Common myeloid progenitor, CD34-positive (primary cell): Measurements from ENCODE around the gene SPECC1.
A peak's percentile ranks its signal among the peaks of the same experiment; 100 is the strongest.
"Not testable (repeated sequence)": the region's sequence is repeated elsewhere in the genome, so short reads cannot be mapped to it uniquely, and the experiment has no call there.

Source experiments
- CTCF ChIA-PET: fragments of 350-600 bp; sonication (Branson Sonifier 250); formaldehyde crosslinking; loops from one replicate; lab custom pipeline; 2021; ENCODE audit warnings: antibody characterized with exemption; lab: Charles Lee
- POLR2A ChIA-PET: fragments of 350-600 bp; sonication (Branson Sonifier 250); formaldehyde crosslinking; loops from one replicate; lab custom pipeline; 2021; ENCODE audit warnings: antibody characterized with exemption; lab: Charles Lee
- DNase-seq, 3 donors: peaks; one replicate each; pipeline versions ENCODE4 v3.0.0 to v3.0.0-alpha.2; 2013
- H3K27ac ChIP-seq, 2 experiments: 1 replicate in 1 of 2; 2 replicates in 1 of 2; pipeline ENCODE4 v1.7.0; 2013; ENCODE audit warnings: inconsistent platforms in 2 of 2, low read length in 2 of 2, mild to moderate bottlenecking in 2 of 2, low read depth in 1 of 2, moderate library complexity in 1 of 2; ENCODE audit not compliant: severe bottlenecking in 2 of 2, insufficient read depth in 1 of 2, poor library complexity in 1 of 2
- H3K27me3 ChIP-seq, 5 experiments: replicated peaks in 2 of 5; 1 replicate in 3 of 5; 2 replicates in 2 of 5; pipeline versions ENCODE4 v1.6.1 to v1.7.0; 2013; ENCODE audit warnings: low read length in 4 of 5, mild to moderate bottlenecking in 2 of 5, moderate library complexity in 2 of 5, inconsistent platforms in 1 of 5; ENCODE audit not compliant: insufficient read depth in 5 of 5, control insufficient read depth in 4 of 5
- H3K36me3 ChIP-seq, 4 experiments: 1 replicate in 2 of 4; 2 replicates in 2 of 4; pipeline versions ENCODE4 v1.6.1 to v1.7.0; 2013; ENCODE audit warnings: low read length in 3 of 4, control low read depth in 1 of 4, mild to moderate bottlenecking in 1 of 4; ENCODE audit not compliant: control insufficient read depth in 4 of 4, insufficient read depth in 4 of 4
- H3K4me1 ChIP-seq, 4 experiments: 1 replicate in 3 of 4; 2 replicates in 1 of 4; pipeline versions ENCODE4 v1.6.1 to v1.7.1; 2013; ENCODE audit warnings: low read length in 3 of 4, mild to moderate bottlenecking in 3 of 4, control low read depth in 1 of 4, inconsistent platforms in 1 of 4, moderate library complexity in 1 of 4; ENCODE audit not compliant: control insufficient read depth in 4 of 4, insufficient read depth in 4 of 4; ENCODE audit errors: control extremely low read depth in 1 of 4
- H3K4me3 ChIP-seq, 7 experiments: 1 replicate in 4 of 7; 2 replicates in 3 of 7; pipeline versions ENCODE4 v1.5.1 to v1.7.0; 2013; ENCODE audit warnings: mild to moderate bottlenecking in 7 of 7, low read length in 6 of 7, moderate library complexity in 6 of 7, inconsistent platforms in 2 of 7, low read depth in 2 of 7, control low read depth in 1 of 7; ENCODE audit not compliant: insufficient read depth in 4 of 7, control insufficient read depth in 1 of 7; ENCODE audit errors: extremely low read depth in 1 of 7
- H3K9me3 ChIP-seq, 5 experiments: 1 replicate in 4 of 5; 2 replicates in 1 of 5; pipeline versions ENCODE4 v1.6.1 to v1.7.1; 2013; ENCODE audit warnings: low read length in 4 of 5, mild to moderate bottlenecking in 2 of 5, inconsistent platforms in 1 of 5, low read depth in 1 of 5, moderate library complexity in 1 of 5; ENCODE audit not compliant: control insufficient read depth in 4 of 5, insufficient read depth in 2 of 5; ENCODE audit errors: control extremely low read depth in 1 of 5
- WGBS: methylation state at CpG from one replicate; pipeline ENCODE4 v1.1.5; 2013; ENCODE audit not compliant: insufficient coverage; 5-methylcytosine and 5-hydroxymethylcytosine counted together

The SPECC1 gene

GRCh38 chr17:20155258-20156195 is 146.4 kb downstream of the SPECC1 start:
- peak overlapping the region; percentile 32 to 86 (median 72) for H3K4me3 ChIP-seq
- ChIA-PET POLR2A (interaction anchor here (0.6 kb wide), 1 partner anchor 1023 kb away, joined by 4 read pairs; no protein-coding TSS in a partner anchor), CTCF (no interaction called here)
- H3K9me3 ChIP-seq: no peaks in the 10 kb centered on the region
- H3K4me1 ChIP-seq: peaks cover 5 to 17% (median 14%) of the 10 kb centered on the region in 4 experiments
- no peak overlapping the region for H3K27ac ChIP-seq
- WGBS: 4% methylated on average over 56 of the region's 69 CpGs
- peaks cover 0 to 14% (median 0%) of the 10 kb centered on the region in 5 experiments for H3K27me3 ChIP-seq
- H3K36me3 ChIP-seq: peaks cover 0 to 3% (median under 1%) of the 10 kb centered on the region in 4 experiments
- peak; percentile 96 to 99 (median 98) for DNase-seq

DNA sequence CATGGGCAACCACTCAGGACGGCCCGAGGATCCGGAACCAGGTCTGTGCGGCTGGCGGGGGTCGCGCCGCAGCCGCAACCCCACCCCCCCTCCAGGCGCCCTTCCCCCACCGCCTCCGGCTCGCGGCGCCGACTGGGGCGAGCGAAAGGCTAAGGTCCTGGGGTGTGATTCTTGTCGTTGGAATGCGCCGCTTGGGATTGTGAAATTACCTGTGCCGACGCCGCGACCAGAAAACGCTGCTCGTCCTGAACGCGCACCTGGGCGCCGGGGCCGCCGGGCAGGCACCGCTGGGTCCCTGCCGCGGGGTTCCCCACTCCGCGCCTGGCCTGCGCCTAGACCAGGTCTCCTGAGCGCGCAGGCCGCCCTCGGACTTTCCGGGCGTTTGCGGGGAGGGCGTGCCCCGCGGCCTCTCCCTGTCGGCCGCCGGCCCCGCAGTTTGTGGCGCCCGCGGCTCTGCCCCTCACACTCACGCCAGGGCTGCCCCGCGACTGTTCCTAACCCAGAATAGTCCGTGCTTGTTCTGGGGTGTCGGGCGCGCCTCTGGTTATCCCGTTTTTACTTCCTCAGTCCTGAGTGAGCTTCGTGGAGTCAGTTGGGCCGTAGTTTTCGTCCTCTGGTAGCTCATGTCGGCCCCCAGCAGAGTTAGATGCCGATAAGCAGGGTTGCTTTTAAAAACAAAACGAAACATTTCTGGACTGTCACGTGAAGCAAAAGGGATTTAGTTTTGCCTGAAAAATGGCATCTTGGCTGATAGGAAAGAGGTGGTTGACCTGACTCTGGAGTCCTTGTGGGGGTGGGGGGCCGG is 147.2 kb downstream of the SPECC1 start:
- DNase-seq: peak in 2 of 3 donors; percentile 30 to 48
- H3K4me3 ChIP-seq: peak overlapping the region; percentile 32 to 86 (median 72)
- peaks cover 5 to 17% (median 14%) of the 10 kb centered on the region in 4 experiments for H3K4me1 ChIP-seq
- ChIA-PET POLR2A (no interaction called here), CTCF (no interaction called here)
- H3K27me3 ChIP-seq: peaks cover 0 to 14% (median 0%) of the 10 kb centered on the region in 5 experiments
- H3K36me3 ChIP-seq: peaks cover 0 to 3% (median under 1%) of the 10 kb centered on the region in 4 experiments
- H3K27ac ChIP-seq: no peak overlapping the region
- H3K9me3 ChIP-seq: no peaks in the 10 kb centered on the region
- WGBS: 2% methylated on average over 64 of the region's 72 CpGs

GRCh38 chr17:20157001-20157310 is 147.8 kb downstream of the SPECC1 start:
- no peak overlapping the region for H3K27ac ChIP-seq
- 98% methylated on average over 11 of the region's 12 CpGs for WGBS
- peaks cover 5 to 17% (median 14%) of the 10 kb centered on the region in 4 experiments for H3K4me1 ChIP-seq
- H3K4me3 ChIP-seq: peak overlapping the region; percentile 32 to 86 (median 72)
- ChIA-PET CTCF (no interaction called here), POLR2A (no interaction called here)
- H3K36me3 ChIP-seq: peaks cover 0 to 3% (median 0%) of the 10 kb centered on the region in 4 experiments
- no peak for DNase-seq
- H3K27me3 ChIP-seq: peaks cover 0 to 14% (median 0%) of the 10 kb centered on the region in 5 experiments
- H3K9me3 ChIP-seq: no peaks in the 10 kb centered on the region

DNA sequence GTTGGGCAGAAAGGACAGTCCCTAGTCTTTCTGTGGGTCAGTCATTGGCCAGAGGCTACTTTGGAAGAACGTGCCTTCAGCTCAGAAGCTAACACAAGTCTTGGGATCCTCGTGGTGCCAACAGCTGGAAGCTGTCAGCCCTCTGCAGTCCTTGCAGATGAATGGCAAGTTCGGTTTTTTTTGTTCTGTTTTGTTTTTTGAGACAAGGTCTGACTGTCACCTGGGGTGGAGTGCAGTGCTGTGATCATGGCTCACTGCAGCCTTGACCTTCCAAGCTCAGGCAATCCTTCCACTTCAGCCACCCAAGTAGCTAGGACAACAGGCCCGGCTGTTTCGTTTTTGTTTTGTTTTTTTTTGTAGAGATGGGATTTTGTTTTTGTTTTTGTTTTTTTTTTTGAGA is 149.4 kb downstream of the SPECC1 start:
- DNase-seq: no peak
- peaks cover 0 to 14% (median 0%) of the 10 kb centered on the region in 5 experiments for H3K27me3 ChIP-seq
- CTCF ChIA-PET: interaction anchor here (1.4 kb wide), 1 partner anchor 166 kb away, joined by 4 read pairs; no protein-coding TSS in a partner anchor
- H3K4me3 ChIP-seq: no peak overlapping the region
- no peak overlapping the region for H3K27ac ChIP-seq
- POLR2A ChIA-PET: no interaction called here
- WGBS: 97% methylated on average over 3 of the region's 5 CpGs
- H3K9me3 ChIP-seq: no peaks in the 10 kb centered on the region
- H3K36me3 ChIP-seq: peaks cover 0 to 3% (median 0%) of the 10 kb centered on the region in 4 experiments
- peaks cover 5 to 17% (median 14%) of the 10 kb centered on the region in 4 experiments for H3K4me1 ChIP-seq

DNA sequence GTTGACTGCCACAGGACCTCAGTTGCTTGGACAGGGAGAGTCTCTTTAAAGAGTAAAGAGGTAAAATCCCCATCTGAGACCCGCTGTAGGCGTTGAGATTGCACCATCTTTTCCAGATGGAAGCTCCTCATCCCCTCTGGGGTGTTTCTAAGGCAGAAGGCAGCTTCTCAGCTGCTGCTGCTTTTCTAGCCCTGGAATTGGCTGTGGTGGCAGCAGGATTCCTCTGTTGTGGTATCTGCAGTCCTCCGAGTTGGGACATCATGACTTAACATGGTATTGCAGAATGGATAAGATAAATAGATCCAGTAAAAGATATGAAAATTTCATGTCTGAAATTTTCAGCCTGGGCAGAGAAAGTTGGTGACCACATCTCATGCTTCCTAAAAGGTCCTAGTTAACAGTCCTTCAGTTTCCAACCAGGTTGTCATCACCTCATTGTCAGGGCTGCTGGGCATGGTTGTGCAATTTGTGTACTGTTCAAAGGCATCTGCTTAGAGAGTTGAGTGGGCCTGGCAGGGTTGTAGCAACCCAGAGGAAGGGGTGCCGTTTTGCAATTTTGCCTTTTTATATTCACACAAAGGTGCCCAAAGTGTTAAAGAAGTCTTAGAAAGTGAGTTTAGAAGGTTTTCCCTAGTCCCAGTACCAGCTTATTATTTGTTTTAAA is 150.4 kb downstream of the SPECC1 start:
- Histone ChIP-seq H3K27ac (no peak overlapping the region), H3K4me3 (no peak overlapping the region), H3K36me3 (peaks cover 0 to 3% (median 0%) of the 10 kb centered on the region in 4 experiments), H3K9me3 (no peaks in the 10 kb centered on the region), H3K4me1 (peaks cover 5 to 17% (median 14%) of the 10 kb centered on the region in 4 experiments), H3K27me3 (peaks cover 0 to 14% (median 0%) of the 10 kb centered on the region in 5 experiments)
- ChIA-PET CTCF (no interaction called here), POLR2A (no interaction called here)
- no peak for DNase-seq
- WGBS: 94% methylated on average over 2 of the region's 4 CpGs

DNA sequence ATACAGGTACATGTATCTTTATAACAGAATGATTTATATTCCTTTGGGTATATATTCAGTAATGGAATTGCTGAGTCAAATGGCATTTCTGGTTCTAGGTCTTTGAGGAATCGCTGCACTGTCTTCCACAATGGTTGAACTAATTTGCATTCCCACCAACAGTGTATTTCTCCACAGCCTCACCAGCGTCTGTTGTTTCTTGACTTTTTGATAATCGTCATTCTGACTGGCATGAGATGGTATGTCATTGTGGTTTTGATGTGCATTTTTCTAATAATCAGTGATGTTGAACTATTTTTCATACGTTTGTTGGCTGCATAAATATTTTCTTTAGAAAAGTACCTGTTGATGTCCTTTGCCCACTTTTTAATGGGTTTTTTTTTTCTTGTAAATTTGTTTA is 156.4 kb downstream of the SPECC1 start:
- H3K27ac ChIP-seq, H3K4me3 ChIP-seq, H3K27me3 ChIP-seq, POLR2A ChIA-PET, H3K36me3 ChIP-seq, H3K4me1 ChIP-seq, CTCF ChIA-PET, DNase-seq, H3K9me3 ChIP-seq: not testable (repeated sequence)
- 100% methylated on average over 1 of the region's 4 CpGs for WGBS
